Stimulated activated CD4-positive, alpha-beta T cell treated with anti-CD3 and anti-CD28 coated beads, Interleukin-4, amount 100 ng/mL, for 4 hours (primary cell): ENCODE measurements around the gene PLEKHG4B.

Experiments
- DNase-seq, 2 experiments: peaks; one replicate each; pipeline ENCODE4 v3.0.0-alpha.2; 2020

The PLEKHG4B gene

GRCh38 chr5:76358-77169 lies 15.4 kb upstream of the PLEKHG4B start:
- no peak for DNase-seq

- no peak for DNase-seq
These were observed 14.8 kb upstream of the PLEKHG4B start for GRCh38 chr5:77170-77501.

GRCh38 chr5:77546-77945 lies 14.4 kb upstream of the PLEKHG4B start:
- DNase-seq = no peak

DNA sequence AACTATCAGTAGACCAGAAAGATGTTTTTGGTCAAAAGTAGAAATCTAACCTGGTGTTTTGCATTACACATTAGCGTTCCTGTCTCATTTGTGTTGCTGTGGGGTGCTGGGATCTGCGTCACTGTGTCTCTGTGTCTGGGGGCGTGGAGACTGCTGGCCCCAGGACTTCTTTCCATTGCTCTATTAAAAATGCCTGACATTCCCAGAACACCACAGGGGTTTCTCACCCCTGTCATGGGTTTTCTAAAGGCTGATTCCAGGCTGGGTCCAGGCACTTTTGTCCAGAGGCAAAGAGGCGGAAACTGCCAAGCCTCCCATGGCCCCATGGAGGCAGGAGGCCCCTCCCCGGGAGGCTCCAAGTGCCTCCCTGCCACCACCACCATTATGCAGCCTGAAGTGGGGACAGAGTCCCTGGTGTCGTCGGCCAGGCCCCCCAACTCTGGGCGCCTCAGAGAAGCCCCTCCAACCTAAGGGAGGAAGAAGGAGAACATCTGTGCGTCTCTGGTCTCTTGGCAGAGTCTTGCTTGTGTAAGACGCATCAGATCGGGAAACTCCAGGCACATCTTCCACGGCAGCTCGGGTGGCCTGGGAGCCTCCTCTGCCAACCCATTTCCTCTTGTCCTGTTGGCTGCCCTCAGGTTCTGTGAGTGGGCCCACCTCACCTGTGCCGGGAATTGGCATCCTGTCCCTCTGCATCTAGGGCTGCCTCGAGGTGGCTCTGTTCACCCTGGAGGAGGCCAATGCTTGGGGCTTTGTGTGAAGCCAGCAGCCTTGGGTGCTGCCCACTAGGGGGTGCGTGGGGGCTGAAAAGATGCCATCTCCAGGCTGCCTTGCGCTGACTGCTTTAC lies 13.8 kb upstream of the PLEKHG4B start:
- no peak for DNase-seq

DNA sequence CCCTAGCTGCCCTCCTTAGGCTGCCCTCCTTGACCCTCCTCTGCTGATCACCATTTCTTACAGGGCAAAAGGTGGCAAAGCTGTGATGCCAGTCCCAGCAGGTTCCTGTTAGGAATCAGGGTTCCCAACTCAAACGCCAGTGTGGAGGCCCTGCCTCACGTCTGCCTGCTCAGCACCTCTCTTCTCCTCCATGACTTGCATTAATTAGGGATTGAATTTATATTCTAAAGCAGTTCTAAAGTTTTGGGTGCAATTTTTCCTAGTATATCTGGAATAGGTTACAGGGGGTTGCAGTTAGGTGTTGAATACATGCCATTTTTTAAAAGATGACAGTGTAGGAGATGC lies 13.2 kb upstream of the PLEKHG4B start:
- DNase-seq = no peak

DNA sequence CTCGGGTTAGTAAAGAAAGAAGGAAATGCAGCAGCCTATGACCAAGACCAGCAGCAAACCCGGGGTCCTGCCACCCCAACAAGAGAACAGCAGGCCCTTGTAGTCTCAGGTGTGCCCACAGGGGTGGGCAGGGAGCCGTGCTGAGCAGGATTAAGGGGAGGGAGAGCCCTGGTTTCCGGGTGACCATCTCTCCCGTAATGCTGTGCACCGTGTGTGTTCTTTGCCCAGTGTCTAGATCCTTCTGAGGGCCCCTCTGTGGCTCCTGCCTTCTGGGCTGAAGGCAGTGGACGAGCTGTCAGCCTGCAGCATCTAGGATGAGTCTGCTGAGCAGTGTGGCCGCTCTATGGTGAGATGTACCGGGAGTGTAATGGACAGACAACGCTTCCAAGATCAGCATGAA lies 12.7 kb upstream of the PLEKHG4B start:
- DNase-seq = no peak

DNA sequence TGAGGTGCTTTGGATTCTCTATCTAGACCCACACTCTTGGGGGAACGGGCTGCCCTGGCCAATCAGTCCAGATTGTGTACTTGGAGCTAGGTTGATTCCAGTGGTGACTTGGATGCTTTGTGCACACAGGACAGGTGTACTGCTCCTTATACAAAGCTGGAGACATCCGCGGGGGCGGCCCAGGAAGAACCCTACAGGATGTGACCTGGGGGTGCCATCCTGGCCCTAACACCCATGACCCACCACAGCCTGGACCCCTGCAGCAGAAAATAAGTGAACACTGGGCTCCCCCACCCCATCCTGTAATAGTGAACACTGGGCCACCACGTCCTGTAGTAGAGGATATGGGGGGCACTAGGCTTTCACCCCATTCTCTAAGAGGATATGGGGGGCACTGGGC lies 12.1 kb upstream of the PLEKHG4B start:
- DNase-seq = no peak

- no peak for DNase-seq
These were observed 10.5 kb upstream of the PLEKHG4B start for GRCh38 chr5:81391-82021.

DNA sequence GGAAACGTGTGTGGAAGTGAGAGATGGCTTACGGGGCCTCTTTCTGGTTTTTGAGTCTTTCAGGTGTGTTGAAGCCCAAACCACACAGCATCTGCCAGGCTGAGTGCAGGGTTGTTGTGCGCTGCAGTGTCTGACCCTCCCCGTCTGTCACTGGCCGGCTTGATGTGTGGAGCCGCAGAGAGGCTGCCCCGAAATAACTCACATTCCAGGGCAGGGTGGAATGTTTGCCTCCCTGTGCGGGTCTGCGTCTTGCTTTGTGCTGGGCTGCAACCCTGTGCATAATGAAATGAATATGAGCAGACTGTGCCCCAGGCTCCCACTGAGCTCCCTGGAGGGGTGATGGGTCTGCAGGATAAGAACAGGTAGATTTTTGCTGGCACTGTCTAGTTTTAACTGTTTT lies 9.9 kb upstream of the PLEKHG4B start:
- no peak for DNase-seq

DNA sequence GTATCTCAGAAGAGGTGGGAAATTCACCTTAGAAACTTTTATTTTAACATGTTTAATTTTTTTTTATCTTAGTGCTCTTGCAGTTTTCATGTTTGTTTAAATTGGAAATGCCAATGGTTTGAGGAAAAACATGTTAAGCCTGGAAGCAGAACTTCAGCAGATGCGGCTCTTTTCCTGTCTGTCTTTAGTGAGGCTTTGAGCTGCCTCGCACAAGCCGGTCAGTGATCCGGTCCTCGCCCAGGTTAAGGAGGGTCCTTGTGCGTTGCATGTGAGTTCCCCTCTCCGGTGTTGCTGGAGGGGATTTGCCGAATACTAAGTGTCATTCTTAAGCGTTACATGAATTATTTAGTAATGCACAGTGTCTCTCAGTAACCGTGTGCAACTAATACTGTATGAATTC lies 9.4 kb upstream of the PLEKHG4B start:
- DNase-seq = no peak

- no peak for DNase-seq
These were observed 8.9 kb upstream of the PLEKHG4B start for GRCh38 chr5:83029-83428.

DNA sequence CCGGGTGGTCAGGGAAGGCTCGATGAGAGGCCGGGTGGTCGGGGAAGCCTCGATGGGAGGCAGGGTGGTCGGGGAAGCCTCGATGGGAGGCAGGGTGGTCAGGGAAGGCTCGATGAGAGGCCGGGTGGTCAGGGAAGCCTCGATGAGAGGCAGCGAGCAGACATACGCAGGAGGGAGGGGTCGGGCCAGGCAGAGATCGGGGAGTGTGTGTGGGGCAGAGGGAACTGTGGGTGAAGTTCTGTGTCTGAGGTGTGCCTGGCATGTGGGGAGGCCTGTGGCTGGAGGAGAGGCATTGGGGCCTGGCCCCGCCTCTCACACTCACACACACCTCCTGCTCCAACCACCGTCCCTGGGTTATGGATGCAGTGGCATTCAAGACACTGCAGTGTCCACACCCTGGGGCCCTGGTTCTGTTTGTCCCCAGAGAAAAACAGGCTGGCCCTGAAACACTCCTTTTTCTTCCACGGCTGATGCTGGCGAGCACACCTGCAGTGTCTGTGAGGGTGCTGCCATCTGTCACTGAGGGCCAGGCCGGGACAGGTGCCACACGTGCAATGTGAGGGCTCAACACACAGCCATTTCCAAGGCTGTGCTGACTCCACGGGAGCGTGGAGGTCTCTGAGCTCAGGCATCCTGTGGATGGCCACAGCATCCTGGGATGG lies 6.5 kb upstream of the PLEKHG4B start:
- DNase-seq = no peak

DNA sequence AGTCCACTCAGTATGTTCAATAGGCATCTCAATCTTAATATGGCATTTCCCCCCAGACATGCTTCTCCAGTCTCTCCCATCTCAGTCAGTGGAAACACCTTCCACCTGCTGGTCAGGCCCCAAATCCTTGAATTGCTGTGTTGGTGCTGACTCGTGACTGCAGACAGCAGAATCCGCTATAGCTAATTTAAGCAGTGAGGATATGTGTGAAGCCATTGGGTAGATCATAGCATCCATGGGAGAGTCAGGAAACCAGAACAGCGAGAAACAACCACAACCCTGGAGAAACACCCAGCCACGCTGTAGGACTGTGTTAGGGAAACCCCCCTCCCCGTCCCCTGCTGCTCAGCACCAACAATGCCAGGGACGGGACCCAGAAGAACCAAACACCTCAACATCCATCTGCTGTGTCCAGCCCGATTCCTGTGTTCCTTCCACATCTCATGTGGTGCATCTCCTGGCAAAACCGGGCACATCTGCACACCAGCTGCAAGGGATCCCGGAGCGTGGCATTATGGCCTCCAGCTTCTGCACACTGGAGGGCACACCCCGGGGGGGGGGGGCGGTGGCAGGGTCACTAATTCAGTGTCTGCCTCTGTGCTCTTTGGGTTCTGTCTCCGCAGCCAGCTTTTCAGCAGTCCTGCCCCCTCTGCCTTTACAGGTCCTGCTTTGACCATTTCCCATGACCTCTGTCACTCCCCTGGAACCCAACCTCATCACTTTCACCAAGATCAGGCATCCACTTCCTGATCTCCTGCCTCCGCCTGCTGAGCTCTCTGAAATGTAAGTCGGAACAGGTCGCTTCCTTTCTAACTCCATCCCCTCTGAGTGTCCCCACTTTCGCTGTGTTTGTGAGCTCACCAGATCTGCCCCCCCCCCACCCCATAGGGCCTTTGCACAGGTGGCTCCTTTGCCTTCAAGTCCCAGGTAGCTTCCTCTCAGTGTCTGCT lies 2.4 kb upstream of the PLEKHG4B start:
- no peak for DNase-seq

DNA sequence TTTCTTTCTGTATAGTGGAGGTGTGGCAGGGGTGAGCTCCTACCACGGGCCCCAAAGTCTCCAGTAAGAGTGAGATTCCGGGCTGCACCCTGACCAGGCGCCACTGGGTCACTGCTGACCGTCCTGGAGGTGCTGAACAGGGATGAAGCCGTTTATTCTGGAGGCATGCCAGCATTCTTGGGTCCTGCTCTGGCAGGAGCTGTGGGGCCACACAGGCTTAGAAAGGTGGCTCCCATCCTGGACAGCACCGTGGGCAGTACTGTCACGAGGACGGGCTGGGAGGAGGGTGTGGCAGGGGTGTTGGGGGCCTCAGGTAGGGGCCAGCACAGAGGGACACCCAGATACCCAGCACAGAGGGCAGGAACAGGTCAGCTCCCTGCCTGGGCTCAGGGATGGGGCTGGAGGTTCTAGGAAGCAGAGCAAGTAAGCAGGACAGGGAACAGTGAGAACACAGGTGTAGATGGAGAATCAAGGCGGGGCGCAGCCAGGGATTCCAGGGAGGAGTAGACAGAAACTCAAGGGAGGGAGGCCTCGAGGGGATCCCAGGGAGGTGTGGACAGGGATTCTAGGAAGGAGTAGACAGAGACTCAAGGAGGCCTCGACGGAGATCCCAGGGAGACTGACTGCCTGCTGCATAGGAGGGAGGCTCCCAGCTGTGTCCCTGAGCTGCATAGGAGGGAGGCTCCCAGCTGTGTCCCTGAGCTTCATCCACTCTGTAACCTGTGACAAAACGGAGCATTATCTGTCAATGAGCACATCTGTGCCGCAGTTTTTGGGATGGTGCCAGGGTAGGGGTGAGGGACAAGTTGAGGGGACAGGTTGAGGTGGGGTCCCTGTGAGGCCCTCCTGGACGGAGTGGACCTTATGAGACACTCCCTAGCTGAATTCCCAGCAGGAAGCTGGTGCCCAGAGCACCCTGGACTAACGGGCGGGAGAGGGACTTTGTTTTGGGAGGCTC lies 1.1 kb upstream of the PLEKHG4B start:
- no peak for DNase-seq

DNA sequence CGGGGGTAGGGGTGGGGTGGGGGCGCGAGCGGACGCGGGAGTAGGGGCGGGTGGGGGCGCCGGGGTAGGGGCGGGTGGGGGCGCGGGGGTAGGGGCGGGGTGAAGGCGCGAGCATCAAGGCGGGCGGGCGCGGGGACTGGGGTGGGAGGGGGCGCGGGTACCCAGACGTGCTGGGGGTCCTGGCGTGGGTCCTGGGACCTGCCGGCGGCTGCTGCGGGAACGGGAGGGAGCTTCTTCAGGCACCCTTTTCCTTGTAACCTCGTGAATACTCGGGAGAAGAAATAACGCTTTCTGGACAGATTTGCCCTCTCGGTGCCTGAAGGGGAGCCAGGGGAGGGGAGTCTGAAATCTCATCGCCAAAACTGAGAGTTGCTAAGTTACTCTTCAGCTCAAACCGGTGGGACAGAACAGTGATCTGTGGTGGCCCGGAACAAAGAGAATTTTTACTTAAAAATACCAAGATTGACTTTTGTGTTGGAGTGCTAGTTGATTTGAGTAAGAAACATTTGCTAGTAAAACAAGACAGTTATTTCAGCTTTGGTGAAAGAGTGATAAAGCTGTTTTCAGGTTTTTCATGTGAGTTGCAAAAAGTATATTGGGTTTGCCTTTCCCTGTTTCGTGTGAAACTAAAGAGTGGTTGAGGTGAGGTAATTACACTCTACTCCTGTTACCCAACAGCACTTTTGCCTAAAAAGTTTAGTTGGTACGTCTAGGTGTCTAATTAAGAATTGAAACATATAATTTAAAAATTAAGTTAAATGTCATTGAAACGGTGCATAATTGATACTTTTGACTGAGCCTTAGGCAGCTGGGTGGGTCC lies 643 bp downstream of the PLEKHG4B start:
- DNase-seq = no peak

- DNase-seq = no peak
These were observed 1.4 kb downstream of the PLEKHG4B start for GRCh38 chr5:93221-93980.

DNA sequence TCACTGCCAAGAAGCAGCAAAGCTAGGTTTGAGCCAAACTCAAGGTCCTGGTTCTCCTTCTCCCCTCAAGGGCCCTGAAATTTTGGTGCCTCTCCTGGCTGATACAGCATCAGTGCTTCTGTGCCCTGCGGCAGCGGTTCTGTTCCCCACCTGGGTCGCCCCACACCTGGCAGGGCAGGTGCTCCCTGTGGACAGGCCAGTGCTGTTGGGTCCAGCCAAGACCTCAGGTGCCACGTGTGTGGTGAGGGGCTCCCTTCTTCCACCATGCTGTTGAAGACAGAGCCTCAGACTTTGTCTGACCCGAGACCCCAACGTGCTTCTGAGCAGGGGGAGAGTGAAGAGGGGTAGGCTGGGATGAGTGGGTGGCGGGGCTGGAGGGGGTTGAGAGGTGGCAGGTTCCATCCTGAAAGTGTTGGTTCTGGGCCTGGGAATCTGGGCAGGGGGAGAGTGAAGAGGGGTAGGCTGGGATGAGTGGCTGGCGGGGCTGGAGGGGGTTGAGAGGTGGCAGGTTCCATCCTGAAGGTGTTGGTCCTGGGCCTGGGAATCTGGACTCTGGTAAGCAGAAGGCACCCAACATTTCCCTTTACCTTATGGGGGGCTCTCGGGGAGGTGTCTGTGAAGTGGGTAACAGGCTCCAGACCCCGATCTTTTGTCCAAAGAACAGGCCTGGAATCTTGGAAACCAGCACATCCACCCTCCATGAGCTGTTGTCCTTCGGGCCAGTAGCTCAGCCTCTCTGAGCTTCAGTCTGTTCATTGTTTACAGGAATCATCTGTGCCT lies 2.3 kb downstream of the PLEKHG4B start:
- DNase-seq = no peak

DNA sequence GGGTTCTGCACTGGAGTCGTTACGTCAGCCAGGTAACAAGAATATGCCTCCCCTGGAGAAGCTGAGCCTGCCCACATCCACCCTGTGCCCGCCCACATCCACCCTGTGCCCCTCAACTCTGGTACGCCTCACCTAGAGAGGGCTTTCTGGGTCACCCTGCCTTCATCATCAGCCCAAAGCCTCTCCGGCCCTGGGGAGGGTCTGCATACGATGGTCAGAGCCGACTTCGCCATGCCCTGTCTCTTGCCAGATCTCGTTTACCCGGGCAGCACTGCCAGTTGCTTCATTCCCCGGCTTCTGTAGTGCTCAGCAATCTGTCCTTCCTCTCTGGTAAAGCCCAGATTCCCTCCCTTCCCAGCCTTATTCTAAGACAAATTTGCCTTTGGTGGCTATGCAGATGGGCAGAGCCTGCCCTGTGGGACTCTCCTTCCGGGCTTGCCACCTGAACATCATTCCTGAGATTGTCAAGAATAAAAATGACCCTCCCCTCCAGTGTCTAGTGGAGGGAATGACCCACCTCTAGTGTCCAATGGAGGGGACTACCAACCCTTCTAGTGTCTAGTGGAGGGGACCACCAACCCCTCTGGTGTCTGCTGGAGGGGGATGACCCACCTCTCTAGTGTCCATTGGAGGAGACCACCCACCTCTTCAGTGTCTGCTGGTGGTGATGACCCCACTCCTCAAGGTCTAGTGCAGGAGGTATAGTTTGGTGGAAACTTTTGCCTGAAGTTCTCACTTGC lies 3.4 kb downstream of the PLEKHG4B start:
- DNase-seq = no peak
